B cell (primary cell): Measurements from ENCODE around the gene POLG2.

Experiments used
- CTCF ChIP-seq: fragments of 200-600 bp; IDR thresholded peaks from one replicate; pipeline ENCODE4 v1.8.0; 2022; ENCODE audit warnings: antibody characterized with exemption, mild to moderate bottlenecking
- EZH2 ChIP-seq: IDR thresholded peaks from 2 replicates; pipeline ENCODE4 v1.6.1; 2012; ENCODE audit warnings: borderline replicate concordance, low read depth, mild to moderate bottlenecking, moderate library complexity, low read length; ENCODE audit not compliant: insufficient read depth, poor library complexity, severe bottlenecking

GRCh38 chr17:64442541-64442971 lies 54.3 kb downstream of the POLG2 start:
- TF ChIP-seq CTCF, result no peak
- TF ChIP-seq EZH2, result no peak
